GM12875 (cell line): ENCODE measurements around the gene SASH1.
"Not testable (repeated sequence)": the region's sequence is repeated elsewhere in the genome, so short reads cannot be mapped to it uniquely, and the experiment has no call there.

Experiments
- H3K4me3 ChIP-seq: one replicate; pipeline ENCODE4 v1.5.1; 2011; ENCODE audit warnings: low read depth, low read length, control low read depth
- TF ChIP-seq, protein P1 (sequence below): IDR thresholded peaks from 2 replicates; pipeline ENCODE4 v1.5.1; 2011; ENCODE audit warnings: low read depth, mild to moderate bottlenecking, control low read depth, inconsistent platforms, low read length, moderate library complexity, borderline replicate concordance; ENCODE audit not compliant: insufficient read depth

The SASH1 gene

DNA sequence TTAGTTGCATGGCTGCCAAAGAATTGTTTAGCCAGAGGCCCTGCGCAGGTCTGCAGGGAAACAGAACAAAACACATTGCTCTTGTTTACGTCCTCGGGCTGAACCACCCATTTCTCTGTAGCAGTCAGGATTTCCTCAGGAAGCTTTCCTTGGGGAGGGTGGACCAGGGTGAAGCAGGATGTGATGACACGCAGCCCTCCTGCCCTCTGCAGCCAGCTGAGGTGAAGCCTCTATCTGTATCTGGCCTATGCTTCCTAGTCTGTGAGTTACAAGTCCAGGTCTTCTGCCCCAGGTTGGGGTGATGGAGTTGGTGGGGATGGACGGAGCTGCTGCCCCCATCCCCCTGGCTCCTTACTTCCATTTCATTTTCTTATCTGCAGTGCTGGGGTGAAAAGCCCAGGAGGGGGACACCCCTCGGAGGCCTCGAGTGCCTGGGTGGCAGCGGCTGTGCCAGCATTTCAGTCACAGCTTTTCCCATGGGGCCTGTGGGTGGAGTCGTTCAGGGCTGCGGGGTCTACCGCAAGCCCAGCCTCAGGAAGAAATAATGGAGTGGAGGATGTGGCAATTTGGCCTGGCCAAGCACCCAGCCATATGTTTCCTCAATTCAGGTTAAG lies 24.9 kb downstream of the SASH1 start:
- no peak overlapping the region for H3K4me3 ChIP-seq
- TF ChIP-seq, protein P1, sequence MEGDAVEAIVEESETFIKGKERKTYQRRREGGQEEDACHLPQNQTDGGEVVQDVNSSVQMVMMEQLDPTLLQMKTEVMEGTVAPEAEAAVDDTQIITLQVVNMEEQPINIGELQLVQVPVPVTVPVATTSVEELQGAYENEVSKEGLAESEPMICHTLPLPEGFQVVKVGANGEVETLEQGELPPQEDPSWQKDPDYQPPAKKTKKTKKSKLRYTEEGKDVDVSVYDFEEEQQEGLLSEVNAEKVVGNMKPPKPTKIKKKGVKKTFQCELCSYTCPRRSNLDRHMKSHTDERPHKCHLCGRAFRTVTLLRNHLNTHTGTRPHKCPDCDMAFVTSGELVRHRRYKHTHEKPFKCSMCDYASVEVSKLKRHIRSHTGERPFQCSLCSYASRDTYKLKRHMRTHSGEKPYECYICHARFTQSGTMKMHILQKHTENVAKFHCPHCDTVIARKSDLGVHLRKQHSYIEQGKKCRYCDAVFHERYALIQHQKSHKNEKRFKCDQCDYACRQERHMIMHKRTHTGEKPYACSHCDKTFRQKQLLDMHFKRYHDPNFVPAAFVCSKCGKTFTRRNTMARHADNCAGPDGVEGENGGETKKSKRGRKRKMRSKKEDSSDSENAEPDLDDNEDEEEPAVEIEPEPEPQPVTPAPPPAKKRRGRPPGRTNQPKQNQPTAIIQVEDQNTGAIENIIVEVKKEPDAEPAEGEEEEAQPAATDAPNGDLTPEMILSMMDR = no peak

DNA sequence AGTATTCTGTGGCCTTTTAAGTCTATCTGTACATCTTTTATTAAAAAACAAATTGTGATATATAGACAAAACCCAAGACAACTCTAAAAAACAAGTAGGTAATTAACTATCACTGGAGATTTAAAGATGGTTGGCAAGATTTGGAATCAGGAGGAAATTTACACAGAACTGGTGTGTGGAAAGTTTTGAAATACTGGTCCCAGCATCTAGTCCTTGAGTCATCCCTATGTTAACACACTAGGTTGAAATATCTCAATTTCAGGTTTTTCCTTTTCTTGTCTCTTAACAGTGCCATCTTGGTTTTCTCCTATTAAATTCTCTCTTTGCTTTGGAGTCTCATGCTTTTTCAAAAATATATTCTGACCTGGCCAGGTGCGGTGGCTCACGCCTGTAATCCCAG lies 27.5 kb downstream of the SASH1 start:
- no peak overlapping the region for H3K4me3 ChIP-seq
- TF ChIP-seq, protein P1 = no peak

- TF ChIP-seq, protein P1 = no peak
- no peak overlapping the region for H3K4me3 ChIP-seq
Observed at GRCh38 chr6:148374040-148374774, 31.6 kb downstream of the SASH1 start.

GRCh38 chr6:148375401-148375800 lies 32.8 kb downstream of the SASH1 start:
- TF ChIP-seq, protein P1 = no peak
- H3K4me3 ChIP-seq = no peak overlapping the region

DNA sequence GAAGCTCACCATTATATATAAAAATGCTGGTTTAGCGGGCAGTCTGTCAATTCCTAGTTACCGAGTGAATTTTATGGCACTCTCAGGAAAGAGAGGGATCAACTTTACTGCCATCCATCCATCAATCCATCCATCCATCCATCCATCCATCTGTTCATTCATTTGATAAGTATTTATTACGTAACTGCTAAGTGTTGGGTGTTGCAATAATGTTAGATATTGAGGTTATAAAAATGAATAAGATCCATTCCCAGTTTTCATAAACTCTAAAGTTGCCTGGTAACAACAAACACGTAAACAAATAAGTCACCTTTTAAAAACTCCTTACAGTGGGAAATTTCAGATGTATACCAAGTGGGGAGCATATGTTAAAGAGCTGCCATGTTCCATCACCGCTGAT lies 36.8 kb downstream of the SASH1 start:
- TF ChIP-seq, protein P1 = no peak
- H3K4me3 ChIP-seq = no peak overlapping the region

DNA sequence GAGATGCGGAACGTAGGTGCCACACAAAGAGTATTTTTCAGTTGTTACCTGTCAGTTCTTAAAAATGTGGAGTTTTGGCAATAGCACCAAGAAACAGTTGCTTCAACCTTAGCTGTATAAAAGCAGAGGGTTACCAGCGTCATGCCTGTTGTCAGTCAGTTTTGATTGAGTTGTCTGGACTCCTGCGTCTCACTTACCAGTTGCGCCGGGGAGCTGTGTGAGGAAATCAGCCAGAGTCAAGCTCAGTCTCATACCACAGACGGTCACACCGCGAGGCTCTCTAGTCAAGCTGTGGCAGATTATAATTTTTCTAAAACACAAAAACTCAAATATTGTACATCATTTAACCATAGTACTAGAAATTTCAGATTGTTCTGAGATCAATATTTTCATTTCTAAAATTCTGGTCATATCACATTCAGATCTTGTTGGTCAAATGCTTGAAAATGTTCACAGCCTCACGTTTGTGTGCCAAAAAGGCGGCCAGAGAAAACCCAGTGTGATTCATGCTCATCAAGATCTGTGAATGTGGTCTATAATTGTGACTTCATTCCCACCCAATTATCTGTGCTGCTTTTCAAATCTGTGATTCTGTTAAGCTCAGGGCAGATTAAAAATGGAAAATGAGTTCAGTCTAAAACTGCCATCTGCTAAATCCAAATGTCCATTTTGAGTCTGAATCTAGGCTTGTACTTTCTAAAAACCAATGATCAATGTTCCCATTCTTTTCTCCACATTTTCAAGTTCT lies 37.5 kb downstream of the SASH1 start:
- TF ChIP-seq, protein P1 = no peak
- H3K4me3 ChIP-seq = no peak overlapping the region

DNA sequence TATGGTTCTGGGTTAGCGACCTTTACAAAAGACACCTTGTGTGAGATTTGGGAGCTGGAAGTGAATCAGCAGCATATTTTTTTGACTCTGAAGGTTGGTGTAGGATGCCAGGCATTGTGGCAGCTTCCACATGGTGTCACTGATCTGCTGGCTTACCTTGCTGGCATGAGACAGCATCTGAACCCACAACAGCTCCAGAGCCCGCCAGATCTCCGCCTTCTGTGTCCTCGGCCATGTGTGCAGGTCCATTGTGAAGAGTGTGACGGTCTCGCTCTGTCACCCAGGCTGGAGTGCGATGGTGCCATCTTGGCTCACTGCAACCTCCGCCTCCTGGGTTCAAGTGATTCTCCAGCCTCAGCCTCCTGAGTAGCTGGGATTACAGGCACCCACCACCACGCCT lies 39.4 kb downstream of the SASH1 start:
- not testable (repeated sequence) for H3K4me3 ChIP-seq
